ENCODE results near the gene MGLL. TPM values are rescaled to one million over a fixed set of nuclear protein-coding genes. Genes with fewer than 3 reads are reported as not detected.

The MGLL gene
- total and polyA plus RNA-seq, 2 donors (not counting 1 experiment from before 2014, with no cell fraction given) = 1.7 to 6.9 TPM

GRCh38 chr3:127767126-127767525, 55.2 kb downstream of the MGLL start:
- CTCF ChIA-PET = no interaction called here
- Histone ChIP-seq H2AFZ (ENCODE audit: insufficient read depth, low read depth, low read length, poor library complexity, severe bottlenecking) (no peak overlapping the region), H4K20me1 (ENCODE audit: control insufficient read depth, insufficient read depth, low read length, poor library complexity, severe bottlenecking) (no peaks in the 10 kb centered on the region), H3K4me3 (ENCODE audit: control extremely low read depth in 1 of 5, extremely low read depth in 1 of 5, insufficient read depth in 1 of 5, low read depth in 2 of 5, low read length in 4 of 5) (no peak overlapping the region), H3K36me3 (replicated peaks in 1 of 2; ENCODE audit: control extremely low read depth in 1 of 2, control insufficient read depth in 1 of 2, extremely low read depth in 1 of 2, insufficient read depth in 2 of 2, low read length in 1 of 2) (no peaks in the 10 kb centered on the region), H3K9me3 (ENCODE audit: control extremely low read depth in 1 of 3, control insufficient read depth in 2 of 3, insufficient read depth in 1 of 3, low read length in 2 of 3) (peaks cover 0 to 10% (median 7%) of the 10 kb centered on the region in 3 donors), H3K4me1 (ENCODE audit: control insufficient read depth in 2 of 2, insufficient read depth in 2 of 2, low read length in 2 of 2) (peaks cover 5 to 24% of the 10 kb centered on the region in 2 donors), H3K9ac (ENCODE audit: low read length) (no peak overlapping the region), H3K27me3 (replicated peaks in 1 of 4; ENCODE audit: control extremely low read depth in 1 of 4, control insufficient read depth in 3 of 4, insufficient read depth in 4 of 4, low read length in 3 of 4) (no peaks in the 10 kb centered on the region), H3K79me2 (ENCODE audit: control insufficient read depth, insufficient read depth, low read length) (no peaks in the 10 kb centered on the region), H3K27ac (ENCODE audit: low read length in 2 of 2) (no peak overlapping the region), H3K4me2 (replicated peaks; ENCODE audit: low read depth, low read length, poor library complexity, severe bottlenecking) (no peak overlapping the region)
- peaks cover 7% of the 10 kb centered on the region for H3K9me3 Mint-ChIP-seq (ENCODE audit: insufficient read depth)
- WGBS (ENCODE audit: insufficient coverage) = 100% methylated on average over 1 of the region's 1 CpG
- H3K27me3 Mint-ChIP-seq = no peaks in the 10 kb centered on the region
- no peak for ATAC-seq (ENCODE audit: low read depth)
- POLR2A ChIA-PET = no interaction called here
- no peak for DNase-seq
- intact Hi-C loops (cut with micrococcal nuclease) = no loop called here
- H3K4me3 Mint-ChIP-seq = no peak overlapping the region
- no peak overlapping the region for H3K27ac Mint-ChIP-seq
- H3K4me1 Mint-ChIP-seq = peaks cover 25% of the 10 kb centered on the region
- no peak for TF ChIP-seq EZH2 (IDR thresholded peaks at IDR 0.05; ENCODE audit: borderline replicate concordance, insufficient read depth, low read depth, low read length, poor library complexity, severe bottlenecking)
- TF ChIP-seq CTCF (IDR thresholded peaks at IDR 0.05) = no peak

GRCh38 chr3:127765735-127766134, 56.6 kb downstream of the MGLL start:
- WGBS (ENCODE audit: insufficient coverage) = 87% methylated on average over 3 of the region's 7 CpGs
- H3K4me1 ChIP-seq (ENCODE audit: control insufficient read depth in 2 of 2, insufficient read depth in 2 of 2, low read length in 2 of 2) = peaks cover 17 to 37% of the 10 kb centered on the region in 2 donors
- no peak overlapping the region for H2AFZ ChIP-seq (ENCODE audit: insufficient read depth, low read depth, low read length, poor library complexity, severe bottlenecking)
- H3K9me3 Mint-ChIP-seq (ENCODE audit: insufficient read depth) = peaks cover 7% of the 10 kb centered on the region
- no peak overlapping the region for H3K27ac ChIP-seq (ENCODE audit: low read length in 2 of 2)
- H3K4me1 Mint-ChIP-seq = peaks cover 39% of the 10 kb centered on the region
- H3K27me3 Mint-ChIP-seq = no peaks in the 10 kb centered on the region
- TF ChIP-seq EZH2 (IDR thresholded peaks at IDR 0.05; ENCODE audit: borderline replicate concordance, insufficient read depth, low read depth, low read length, poor library complexity, severe bottlenecking) = no peak
- no peak for TF ChIP-seq CTCF (IDR thresholded peaks at IDR 0.05)
- H3K4me2 ChIP-seq (replicated peaks; ENCODE audit: low read depth, low read length, poor library complexity, severe bottlenecking) = no peak overlapping the region
- H3K36me3 ChIP-seq (replicated peaks in 1 of 2; ENCODE audit: control extremely low read depth in 1 of 2, control insufficient read depth in 1 of 2, extremely low read depth in 1 of 2, insufficient read depth in 2 of 2, low read length in 1 of 2) = no peaks in the 10 kb centered on the region
- no peaks in the 10 kb centered on the region for H4K20me1 ChIP-seq (ENCODE audit: control insufficient read depth, insufficient read depth, low read length, poor library complexity, severe bottlenecking)
- ATAC-seq (ENCODE audit: low read depth) = no peak
- no peaks in the 10 kb centered on the region for H3K79me2 ChIP-seq (ENCODE audit: control insufficient read depth, insufficient read depth, low read length)
- no peak overlapping the region for H3K4me3 Mint-ChIP-seq
- ChIA-PET POLR2A (no interaction called here), CTCF (no interaction called here)
- no peaks in the 10 kb centered on the region for H3K27me3 ChIP-seq (replicated peaks in 1 of 4; ENCODE audit: control extremely low read depth in 1 of 4, control insufficient read depth in 3 of 4, insufficient read depth in 4 of 4, low read length in 3 of 4)
- H3K9me3 ChIP-seq (ENCODE audit: control extremely low read depth in 1 of 3, control insufficient read depth in 2 of 3, insufficient read depth in 1 of 3, low read length in 2 of 3) = peaks cover 0 to 10% (median 7%) of the 10 kb centered on the region in 3 donors
- intact Hi-C loops (cut with micrococcal nuclease) = no loop called here
- no peak overlapping the region for H3K27ac Mint-ChIP-seq
- no peak for DNase-seq
- no peak overlapping the region for H3K9ac ChIP-seq (ENCODE audit: low read length)
- no peak overlapping the region for H3K4me3 ChIP-seq (ENCODE audit: control extremely low read depth in 1 of 5, extremely low read depth in 1 of 5, insufficient read depth in 1 of 5, low read depth in 2 of 5, low read length in 4 of 5)
